Activated CD8-positive, alpha-beta memory T cell treated with anti-CD3 and anti-CD28 coated beads, Interleukin-2, amount 50 U/mL, for 24 hours (primary cell): ENCODE results near the gene CKAP4.

ENCODE experiments used
- DNase-seq: peaks from one replicate; pipeline ENCODE4 v3.0.0-alpha.2; 2020; ENCODE audit errors: extremely low read depth

Gene CKAP4

GRCh38 chr12:106240821-106241220 lies 7.0 kb downstream of the CKAP4 start:
- no peak for DNase-seq

- no peak for DNase-seq
Measured at GRCh38 chr12:106239951-106240335, 7.9 kb downstream of the CKAP4 start.

GRCh38 chr12:106239241-106239950 lies 8.4 kb downstream of the CKAP4 start:
- no peak for DNase-seq

GRCh38 chr12:106238146-106238545 lies 9.7 kb downstream of the CKAP4 start:
- DNase-seq, result no peak

GRCh38 chr12:106235770-106236169 lies 12.1 kb downstream of the CKAP4 start:
- DNase-seq, result no peak

- no peak for DNase-seq
Measured at GRCh38 chr12:106234449-106234848, 13.4 kb downstream of the CKAP4 start.

- no peak for DNase-seq
Measured at GRCh38 chr12:106233011-106233410, 14.8 kb downstream of the CKAP4 start.

GRCh38 chr12:106229036-106229591 lies 18.7 kb downstream of the CKAP4 start:
- DNase-seq, result no peak

GRCh38 chr12:106228320-106228710 lies 19.5 kb downstream of the CKAP4 start:
- no peak for DNase-seq

GRCh38 chr12:106227641-106228319 lies 20.0 kb downstream of the CKAP4 start:
- no peak for DNase-seq

- DNase-seq, result no peak
Measured at GRCh38 chr12:106226884-106227640, 20.8 kb downstream of the CKAP4 start.

- no peak for DNase-seq
Measured at GRCh38 chr12:106224355-106224706, 23.5 kb downstream of the CKAP4 start.

- peak; percentile 33 for DNase-seq
Measured at GRCh38 chr12:106223485-106224354, 24.1 kb downstream of the CKAP4 start.

GRCh38 chr12:106220536-106220935 lies 27.3 kb downstream of the CKAP4 start:
- DNase-seq, result no peak

- DNase-seq, result no peak
Measured at GRCh38 chr12:106219043-106219442, 28.8 kb downstream of the CKAP4 start.

GRCh38 chr12:106217706-106218105 lies 30.1 kb downstream of the CKAP4 start:
- no peak for DNase-seq

- no peak for DNase-seq
Measured at GRCh38 chr12:106214571-106214970, 33.2 kb downstream of the CKAP4 start.

- DNase-seq, result no peak
Measured at GRCh38 chr12:106213662-106214061, 34.2 kb downstream of the CKAP4 start.

- DNase-seq, result no peak
Measured at GRCh38 chr12:106211973-106212372, 35.8 kb downstream of the CKAP4 start.

- DNase-seq, result no peak
Measured at GRCh38 chr12:106205208-106206069, 42.4 kb downstream of the CKAP4 start.

- no peak for DNase-seq
Measured at GRCh38 chr12:106204312-106204711, 43.5 kb downstream of the CKAP4 start.
